HG02623 (cell line): ENCODE measurements around the gene RFX8.
"Not testable (repeated sequence)": the region's sequence is repeated elsewhere in the genome, so short reads cannot be mapped to it uniquely, and the experiment has no call there.

ENCODE experiments used
- ATAC-seq: cut with Tn5 transposase; IDR thresholded peaks from one replicate; pipeline ENCODE4 v1.9.1; 2021; ENCODE audit warnings: moderate library complexity; ENCODE audit not compliant: unreplicated experiment

RFX8 gene

GRCh38 chr2:101355401-101356054, 119.4 kb downstream of the RFX8 start:
- no peak for ATAC-seq

- ATAC-seq, result no peak
These were observed 120.2 kb downstream of the RFX8 start for GRCh38 chr2:101354420-101355311.

DNA sequence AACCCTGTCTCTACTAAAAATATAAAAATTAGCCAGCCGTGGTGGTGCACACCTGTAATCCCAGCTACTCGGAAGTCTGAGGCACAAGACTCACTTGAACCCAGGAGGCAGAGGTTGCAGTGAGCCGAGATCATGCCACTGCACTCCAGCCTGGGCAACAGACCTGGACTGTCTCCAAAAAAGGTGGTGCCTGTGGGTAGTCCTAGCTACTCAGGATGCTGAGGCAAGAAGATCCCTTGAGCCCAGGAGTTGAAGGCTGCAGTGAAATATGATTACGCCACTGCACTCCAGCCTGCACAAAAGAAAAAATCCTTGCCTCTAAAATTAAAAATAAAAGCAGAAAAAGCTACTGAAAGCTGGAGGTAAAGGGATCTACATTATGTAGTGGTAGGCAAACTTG, 122.3 kb downstream of the RFX8 start:
- not testable (repeated sequence) for ATAC-seq

DNA sequence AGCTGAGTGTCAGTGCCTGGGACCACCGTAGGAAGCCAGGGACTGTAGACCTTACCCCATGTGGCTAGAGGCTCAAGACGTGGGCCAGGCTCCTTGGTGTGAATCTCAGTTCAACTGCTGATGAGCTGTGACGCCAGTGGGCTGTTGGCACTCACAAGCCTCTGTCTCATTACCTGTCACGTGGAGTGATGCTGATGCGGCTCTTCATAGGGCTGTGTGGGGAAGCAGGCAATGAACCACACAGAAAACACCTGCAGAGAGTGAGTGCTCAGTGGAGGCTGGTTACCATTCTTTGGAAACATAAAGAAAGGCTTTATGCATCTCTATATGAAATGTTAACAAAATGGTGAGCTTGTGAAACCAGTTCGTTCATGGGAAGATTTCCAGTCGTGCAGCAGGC, 123.7 kb downstream of the RFX8 start:
- no peak for ATAC-seq

GRCh38 chr2:101349893-101350662, 124.8 kb downstream of the RFX8 start:
- no peak for ATAC-seq

GRCh38 chr2:101348883-101349282, 126.0 kb downstream of the RFX8 start:
- no peak for ATAC-seq
